ENCODE results near the gene ZMIZ1. TPM values are rescaled to one million over a fixed set of nuclear protein-coding genes. Genes with fewer than 3 reads are reported as not detected.

Gene ZMIZ1
- total RNA-seq, 1 donor from 2014 or later, result 11.0 TPM

- peak in 1 of 2 donors; percentile 25 for DNase-seq (ENCODE audit: low read depth in 2 of 2)
Measured at GRCh38 chr10:79052291-79053080, 16.3 kb upstream of the ZMIZ1 start.

- no peak for DNase-seq (ENCODE audit: low read depth in 2 of 2)
Measured at GRCh38 chr10:79053081-79053434, 15.7 kb upstream of the ZMIZ1 start.

DNA sequence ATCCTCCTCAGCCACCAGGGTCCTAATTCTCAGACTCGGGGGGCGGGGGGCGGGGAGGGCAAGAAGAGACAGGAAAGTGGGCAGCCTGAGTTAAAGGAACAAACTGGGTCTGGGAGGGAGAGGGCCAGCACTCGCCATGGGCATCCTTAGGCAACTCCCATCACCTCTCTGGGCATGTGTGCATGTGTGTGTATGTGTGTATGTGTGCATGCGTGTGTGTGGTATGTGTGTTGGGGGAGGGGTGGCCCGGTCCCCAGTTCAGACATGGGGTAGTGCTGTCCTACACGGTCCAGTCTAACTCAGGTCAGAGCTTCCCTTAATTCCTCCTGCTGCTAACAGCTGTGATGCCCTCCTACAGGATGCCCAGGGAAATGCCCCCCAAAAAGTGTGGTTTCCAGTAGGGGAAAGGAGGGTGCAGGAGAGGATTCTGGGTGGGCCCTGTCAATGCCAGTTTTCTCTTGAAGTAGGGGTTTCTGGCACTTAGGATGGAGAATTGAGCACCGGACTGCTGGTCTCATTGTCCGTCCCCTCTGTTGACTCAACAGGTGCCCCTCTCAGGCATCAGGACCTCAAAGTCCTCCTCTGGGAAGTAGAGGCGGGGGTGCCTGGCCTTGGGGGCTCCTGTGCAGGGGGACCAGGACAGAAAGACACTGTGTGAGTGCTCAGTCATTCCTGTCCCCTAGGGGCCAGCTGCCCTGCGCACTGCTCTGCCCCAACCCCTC, 15.1 kb upstream of the ZMIZ1 start:
- DNase-seq (ENCODE audit: low read depth in 2 of 2), result no peak

GRCh38 chr10:79054203-79055099, 14.3 kb upstream of the ZMIZ1 start:
- no peak for DNase-seq (ENCODE audit: low read depth in 2 of 2)

DNA sequence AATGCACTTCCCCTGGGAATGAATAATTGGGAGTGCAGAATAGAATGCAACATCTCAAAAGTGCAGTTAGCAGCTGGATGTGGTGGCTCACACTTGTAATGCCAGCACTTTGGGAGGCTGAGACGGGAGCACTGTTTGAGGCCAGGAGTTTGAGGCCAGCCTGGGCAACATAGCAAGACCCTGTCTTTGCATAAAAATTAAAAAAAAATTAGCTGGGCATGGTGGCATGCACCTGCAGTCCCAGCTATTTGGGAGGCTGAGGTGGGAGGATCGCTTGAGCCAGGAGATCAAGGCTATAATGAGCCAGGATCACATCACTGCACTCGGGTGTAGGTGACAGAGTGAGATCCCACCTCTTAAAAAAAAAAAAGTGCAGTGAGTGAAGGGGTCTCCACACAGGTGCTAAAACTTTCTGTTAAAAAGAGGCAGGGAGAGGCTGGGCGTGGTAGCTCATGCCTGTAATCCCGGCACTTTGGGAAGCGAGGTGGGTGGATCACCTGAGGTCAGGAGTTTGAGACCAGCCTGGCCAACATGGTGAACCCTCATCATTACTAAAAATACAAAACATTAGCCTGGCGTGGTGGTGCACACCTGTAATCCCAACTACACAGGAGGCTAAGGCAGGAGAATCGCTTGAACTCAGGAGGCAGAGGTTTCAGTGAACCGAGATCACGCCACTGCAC, 13.5 kb upstream of the ZMIZ1 start:
- no peak for DNase-seq (ENCODE audit: low read depth in 2 of 2)

DNA sequence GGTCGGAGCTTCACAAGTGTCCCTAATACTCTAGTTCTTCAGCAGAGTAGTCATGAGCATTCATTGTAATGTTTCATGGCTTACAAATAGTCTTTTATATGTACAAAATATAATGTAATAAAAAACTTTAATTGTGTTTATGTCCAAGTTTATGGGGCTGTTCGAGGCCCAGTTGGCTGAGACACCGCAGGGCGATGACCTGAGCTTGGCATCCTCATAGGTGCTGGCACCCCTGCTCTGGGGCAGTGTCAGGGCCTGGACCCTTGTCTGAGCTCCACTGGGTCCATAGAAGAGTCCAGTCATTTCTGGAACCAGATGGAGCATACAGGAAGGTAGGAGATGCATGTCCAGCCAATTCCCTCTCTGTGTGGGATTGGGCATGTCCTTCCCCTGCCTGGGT, 12.9 kb upstream of the ZMIZ1 start:
- DNase-seq (ENCODE audit: low read depth in 2 of 2), result no peak

GRCh38 chr10:79056361-79056735, 12.4 kb upstream of the ZMIZ1 start:
- no peak for DNase-seq (ENCODE audit: low read depth in 2 of 2)

DNA sequence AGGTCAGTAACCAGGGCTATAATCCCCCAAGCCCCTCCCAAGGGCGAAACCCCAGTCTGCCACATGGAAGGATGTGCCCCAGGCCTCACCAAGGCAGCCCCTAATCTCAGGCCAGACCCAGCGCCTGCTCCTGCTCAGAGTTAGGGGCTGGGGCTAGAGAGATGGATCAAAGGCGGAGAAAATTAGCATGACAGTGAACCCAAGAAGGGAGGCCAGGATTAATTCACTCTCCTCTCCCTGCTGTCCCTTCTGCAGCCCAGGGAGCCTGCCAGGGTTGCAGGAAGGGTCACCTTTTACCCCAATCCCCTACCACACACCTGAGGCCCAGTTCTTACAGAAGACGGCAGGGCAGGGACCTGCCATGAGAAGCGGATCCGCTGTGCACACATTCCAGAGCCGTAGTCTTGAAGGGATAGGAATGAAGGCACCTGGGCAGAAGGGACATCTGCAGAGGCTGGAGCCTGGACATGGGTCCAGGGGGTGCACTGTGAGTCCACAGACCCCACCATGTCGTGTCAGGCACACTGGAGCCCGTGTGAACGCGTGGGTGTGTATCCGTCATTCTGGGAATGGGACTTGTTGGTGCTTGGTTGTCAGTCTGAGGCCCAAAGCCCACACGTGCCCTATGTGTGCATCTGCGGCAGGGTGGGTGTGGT, 11.9 kb upstream of the ZMIZ1 start:
- DNase-seq (ENCODE audit: low read depth in 2 of 2), result no peak

DNA sequence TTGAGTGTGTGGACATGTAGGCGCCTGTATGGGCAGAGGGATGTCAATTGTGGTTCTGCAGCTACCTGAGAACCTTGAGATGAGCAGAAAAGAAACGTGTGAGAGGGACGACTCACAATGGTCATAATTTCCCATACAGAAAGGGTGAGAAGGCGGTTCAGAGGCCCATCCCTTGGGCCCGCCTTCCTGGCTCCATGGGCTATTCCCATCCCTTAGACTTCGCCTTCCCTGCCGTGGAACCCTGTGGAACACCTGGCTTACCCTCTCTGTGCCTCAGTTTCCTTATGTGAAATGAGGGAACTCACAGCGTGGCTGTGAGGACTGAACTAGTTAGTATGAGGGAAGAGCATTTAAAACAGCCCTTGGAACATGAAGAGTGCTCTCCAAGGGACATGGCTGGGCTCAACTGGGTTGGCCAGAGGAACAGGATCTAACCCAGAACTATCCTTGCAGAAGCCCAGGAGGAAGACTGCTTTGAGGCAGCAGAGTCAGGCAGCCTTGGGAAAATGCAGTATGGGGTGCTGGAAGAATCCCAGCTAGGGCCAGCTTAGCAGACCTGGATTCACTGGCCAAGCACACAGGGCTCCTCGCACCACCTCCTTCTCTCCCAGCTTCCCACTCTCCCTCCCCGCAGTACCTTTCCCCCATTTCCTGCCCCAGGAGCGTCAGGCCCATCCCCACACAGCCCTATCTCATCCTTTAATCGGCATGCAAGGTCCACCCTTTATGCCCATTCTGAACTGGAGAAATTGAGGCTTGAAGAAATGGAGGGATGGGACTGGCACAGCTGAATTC, 11.1 kb upstream of the ZMIZ1 start:
- DNase-seq (ENCODE audit: low read depth in 2 of 2), result no peak

DNA sequence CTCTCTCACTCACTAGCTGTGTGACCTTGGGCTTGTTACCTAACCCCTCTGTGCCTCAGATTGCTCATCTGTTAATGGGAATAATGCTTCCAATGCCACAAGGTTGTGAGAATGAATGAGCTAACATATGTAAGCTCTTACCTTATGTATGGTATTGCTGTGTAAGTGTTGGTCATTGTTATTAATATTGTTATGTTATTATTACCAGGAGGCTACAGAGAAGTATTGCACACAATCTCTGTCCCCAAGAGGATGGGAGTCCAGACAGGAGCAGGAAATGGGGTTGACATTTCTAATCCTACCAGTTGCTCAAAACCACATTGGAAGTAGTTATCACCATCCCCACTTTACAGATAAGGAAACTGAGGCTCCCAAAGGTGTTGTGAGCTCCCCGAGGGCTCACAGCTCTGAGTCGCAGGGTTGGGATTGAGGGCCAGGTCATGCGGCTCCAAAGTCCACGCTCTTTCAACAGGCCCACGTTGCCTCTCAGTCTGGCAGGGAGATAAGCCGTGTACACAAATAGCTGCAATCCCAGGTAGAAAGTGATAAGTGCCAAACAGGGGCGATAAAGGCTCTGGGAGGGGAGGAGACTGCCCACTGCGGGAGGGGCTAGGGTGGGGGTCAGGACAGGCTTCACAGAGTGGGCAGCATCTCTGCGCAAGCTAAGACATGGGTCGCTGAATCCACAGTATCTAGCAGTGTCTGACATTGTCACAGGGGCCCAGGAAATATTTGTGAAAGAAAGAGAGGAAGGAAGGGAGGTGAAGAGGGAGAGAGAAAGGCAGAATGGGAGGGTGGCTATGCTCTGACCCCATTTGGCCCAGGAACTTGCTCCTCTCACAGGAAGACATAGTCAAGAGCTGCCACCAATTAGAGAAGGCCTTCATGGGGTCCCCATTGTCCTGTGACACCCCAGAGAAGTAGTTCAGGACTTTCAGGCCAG, 9.6 kb upstream of the ZMIZ1 start:
- DNase-seq (ENCODE audit: low read depth in 2 of 2), result no peak

- no peak for DNase-seq (ENCODE audit: low read depth in 2 of 2)
Measured at GRCh38 chr10:79059859-79060379, 8.8 kb upstream of the ZMIZ1 start.

DNA sequence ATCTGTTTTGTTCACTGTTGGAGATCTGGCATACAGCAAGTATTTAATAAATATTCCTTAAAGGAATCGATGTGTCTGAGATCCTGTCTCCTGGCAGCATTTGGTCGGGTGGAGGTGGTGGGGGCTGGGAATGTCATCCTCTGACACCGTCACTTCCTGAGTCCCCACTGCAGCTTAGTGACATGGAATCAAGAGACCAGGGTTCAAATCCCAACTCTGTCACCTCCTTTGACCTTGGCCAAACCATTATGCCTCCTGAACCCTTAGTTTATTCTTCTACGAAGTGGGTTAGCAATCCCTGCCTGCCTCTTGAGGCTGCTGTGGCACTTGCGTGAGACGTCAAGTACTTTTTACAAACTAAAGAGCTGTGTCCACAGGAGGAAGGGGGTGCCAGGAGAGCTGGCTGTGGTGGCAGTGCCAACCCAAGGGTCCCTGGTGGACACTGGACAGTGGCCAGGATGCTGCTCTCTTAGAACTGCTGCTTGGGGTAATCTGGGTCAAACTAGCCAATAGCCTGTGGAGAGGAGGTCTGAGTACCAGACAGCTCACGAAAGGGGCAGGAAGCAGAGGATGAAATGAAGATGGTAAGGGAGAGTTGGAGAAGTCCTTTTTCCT, 8.0 kb upstream of the ZMIZ1 start:
- no peak for DNase-seq (ENCODE audit: low read depth in 2 of 2)

GRCh38 chr10:79061441-79062315, 7.1 kb upstream of the ZMIZ1 start:
- DNase-seq (ENCODE audit: low read depth in 2 of 2), result no peak

GRCh38 chr10:79063071-79063491, 5.7 kb upstream of the ZMIZ1 start:
- no peak for DNase-seq (ENCODE audit: low read depth in 2 of 2)

GRCh38 chr10:79063661-79064492, 4.9 kb upstream of the ZMIZ1 start:
- DNase-seq (ENCODE audit: low read depth in 2 of 2), result no peak

GRCh38 chr10:79065091-79065551, 3.6 kb upstream of the ZMIZ1 start:
- DNase-seq (ENCODE audit: low read depth in 2 of 2), result no peak

Data from dermis microvascular lymphatic vessel endothelial cell (primary cell).